DMS79 treated with DMSO at 0.1 percent for 48 hours (cell line): ENCODE data around the gene TAF1B.
"Not testable (repeated sequence)": the region's sequence is repeated elsewhere in the genome, so short reads cannot be mapped to it uniquely, and the experiment has no call there.

Source experiments
- DNase-seq: peaks from one replicate; lab custom pipeline; 2025; lab: John Stamatoyannopoulos, UW

The TAF1B gene

DNA sequence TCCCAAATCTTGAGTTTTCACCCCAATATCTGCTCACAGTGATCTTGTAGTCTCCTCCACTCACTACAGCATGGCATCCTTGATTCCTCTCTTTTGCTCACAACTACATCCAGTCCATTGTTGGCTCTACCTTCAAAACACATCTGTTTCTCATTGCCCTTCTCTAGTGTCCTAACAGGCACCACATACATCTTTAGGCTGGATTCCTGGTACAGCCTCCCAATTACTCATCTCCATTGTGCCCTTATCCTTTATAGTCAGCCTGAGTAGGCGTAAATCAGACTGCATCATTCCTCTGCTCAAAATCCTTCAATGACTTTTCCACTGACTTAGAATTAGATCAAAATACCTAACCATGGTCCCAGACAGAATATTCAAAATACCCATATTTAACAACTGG, 10.7 kb upstream of the TAF1B start:
- no peak for DNase-seq

DNA sequence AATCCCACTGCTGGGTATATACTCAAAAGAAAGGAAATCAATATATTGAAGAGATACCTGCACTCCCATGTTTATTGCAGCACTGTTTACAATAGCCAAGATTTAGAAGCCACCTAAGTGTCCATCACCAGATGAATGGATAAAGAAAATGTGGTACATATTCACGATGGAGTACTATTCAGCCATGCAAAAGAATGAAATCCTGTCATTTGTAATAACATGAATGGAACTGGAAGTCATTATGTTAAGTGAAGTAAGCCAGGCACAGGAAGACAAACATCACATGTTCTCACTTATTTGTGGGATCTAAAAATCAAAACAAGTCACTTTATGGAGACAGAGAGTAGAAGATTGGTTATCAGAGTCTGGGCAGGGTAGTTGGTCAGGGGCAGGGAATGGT, 8.2 kb upstream of the TAF1B start:
- not testable (repeated sequence) for DNase-seq

GRCh38 chr2:9836074-9836473, 7.2 kb upstream of the TAF1B start:
- DNase-seq = no peak

DNA sequence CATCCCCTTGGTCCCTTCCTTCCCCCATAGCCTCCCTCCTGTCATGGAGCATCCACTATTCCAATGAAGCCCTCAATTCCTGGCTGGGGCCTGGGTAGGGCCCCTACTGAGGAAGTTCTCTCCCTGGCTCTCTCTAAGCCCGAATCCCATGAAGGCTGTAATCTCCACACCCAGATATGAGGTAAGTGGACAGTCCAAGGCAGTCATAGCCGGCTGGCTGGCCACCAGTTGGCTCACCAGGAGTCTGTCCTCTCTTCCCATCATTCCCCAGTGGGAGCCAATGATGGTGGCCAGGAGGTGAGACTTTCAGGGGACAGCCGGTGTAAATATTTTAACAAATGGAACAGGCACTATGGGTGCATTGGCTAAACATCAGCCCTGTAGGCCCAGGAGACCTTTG, 6.8 kb upstream of the TAF1B start:
- no peak for DNase-seq

GRCh38 chr2:9837451-9837850, 5.8 kb upstream of the TAF1B start:
- no peak for DNase-seq

DNA sequence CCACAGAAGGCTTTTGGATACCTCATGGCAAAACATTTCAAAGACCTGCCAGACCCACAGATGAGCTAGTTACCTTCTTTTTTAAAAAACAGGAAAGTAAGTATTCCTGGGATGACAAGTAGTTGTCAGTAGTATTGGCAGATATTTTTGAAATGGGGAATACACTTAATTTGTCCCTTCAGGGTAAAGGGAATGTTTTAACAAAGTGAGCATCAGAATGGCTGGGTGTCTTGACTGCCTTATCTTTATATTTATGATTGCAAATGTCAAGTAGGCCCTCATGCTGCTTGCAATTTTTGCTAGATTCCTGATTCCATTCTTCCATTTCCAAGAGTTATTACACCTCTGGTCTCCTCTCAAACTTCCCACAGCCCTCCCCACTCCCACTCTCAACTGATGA, 4.9 kb upstream of the TAF1B start:
- DNase-seq = no peak

DNA sequence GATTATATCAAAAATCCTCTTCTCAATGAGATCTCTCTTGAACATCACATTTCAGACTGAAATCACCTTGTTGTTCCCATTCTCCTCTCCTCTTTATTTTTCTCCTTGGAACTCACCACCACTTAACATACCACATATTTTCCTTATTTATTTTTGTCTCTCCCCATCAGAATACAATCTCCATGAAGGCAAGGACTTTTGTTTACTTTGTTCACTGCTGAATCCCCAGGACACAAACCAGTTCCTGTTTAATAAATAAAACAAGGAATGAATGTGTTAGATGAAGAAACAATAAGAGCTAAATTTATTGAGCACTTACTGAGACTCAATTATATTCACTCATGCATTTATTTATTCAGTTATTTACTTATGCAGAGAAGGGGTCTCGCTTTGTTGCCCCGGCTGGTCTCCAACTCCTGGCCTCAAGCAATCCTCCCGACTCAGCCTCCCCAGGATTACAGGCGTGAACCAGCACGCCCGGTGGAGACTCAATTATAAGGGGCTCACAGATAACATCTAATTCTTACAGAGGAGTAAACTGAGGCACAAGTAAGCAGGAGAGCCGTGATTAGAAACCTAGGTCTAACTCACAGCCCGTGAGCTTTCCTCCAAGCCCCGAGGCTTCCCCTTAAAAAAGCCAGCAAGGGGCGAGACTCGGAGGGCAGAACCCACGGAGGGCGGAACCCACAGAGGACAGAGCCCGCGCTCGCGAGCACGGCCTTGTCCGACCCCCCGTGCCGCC, 616 bp upstream of the TAF1B start:
- DNase-seq = no peak

DNA sequence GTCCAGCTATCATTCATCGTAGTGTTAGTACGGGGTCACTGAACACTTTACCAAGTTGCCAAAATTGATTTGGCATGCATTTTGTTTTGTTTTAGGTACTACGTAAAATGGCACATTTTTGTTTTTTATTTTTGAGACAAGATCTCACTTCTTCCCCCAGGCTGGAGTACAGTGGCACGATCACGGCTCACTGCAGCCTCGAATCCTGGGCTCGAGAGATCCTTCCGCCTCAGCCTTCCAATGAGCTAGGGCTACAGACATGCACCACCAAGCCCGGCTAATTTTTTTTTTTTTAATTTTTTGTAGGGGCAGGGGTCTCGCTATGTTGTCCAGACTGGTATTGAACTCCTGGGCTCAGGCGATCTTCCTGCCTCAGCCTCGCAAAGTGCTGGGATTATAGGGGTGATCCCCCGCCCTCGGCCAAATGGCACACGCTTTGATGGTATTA, 786 bp downstream of the TAF1B start:
- no peak for DNase-seq

DNA sequence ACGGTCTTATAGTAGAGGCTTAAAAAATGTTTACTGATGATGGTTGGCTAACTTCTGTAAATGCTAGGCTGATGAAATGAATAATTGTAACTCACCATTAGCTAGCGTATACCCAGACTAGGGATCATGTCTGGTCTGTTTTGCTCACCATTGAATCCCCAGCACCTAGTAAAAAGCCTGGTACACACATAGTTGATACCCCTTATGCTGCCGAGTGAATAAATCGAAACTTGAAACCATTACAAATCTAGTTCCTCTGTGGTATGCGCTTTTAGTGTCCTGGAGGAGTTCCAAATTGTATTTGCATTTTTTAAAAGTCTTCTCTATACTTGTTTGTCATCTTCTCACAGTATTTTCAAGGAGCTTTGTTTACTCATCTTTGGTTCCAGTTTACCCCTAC, 1.3 kb downstream of the TAF1B start:
- DNase-seq = peak; percentile 20

DNA sequence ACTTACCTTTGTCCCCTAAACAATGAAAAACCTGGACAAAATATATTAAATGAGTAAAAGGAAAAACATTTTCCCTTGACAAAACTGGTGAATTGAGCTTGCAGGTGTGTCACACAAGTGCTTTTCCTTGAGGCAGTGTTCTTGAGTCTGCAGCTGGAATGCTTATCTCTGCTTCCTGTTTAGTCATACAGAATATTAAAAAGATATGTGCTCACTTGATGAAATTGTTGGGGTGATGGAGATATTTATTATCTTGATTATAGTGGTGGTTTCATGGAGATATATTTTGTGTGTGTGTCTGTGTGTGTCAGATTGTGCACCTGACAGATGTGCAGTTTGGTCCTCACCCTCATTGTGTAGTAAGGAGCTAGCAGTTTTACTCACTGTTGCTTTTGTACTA, 3.3 kb downstream of the TAF1B start:
- DNase-seq = no peak

DNA sequence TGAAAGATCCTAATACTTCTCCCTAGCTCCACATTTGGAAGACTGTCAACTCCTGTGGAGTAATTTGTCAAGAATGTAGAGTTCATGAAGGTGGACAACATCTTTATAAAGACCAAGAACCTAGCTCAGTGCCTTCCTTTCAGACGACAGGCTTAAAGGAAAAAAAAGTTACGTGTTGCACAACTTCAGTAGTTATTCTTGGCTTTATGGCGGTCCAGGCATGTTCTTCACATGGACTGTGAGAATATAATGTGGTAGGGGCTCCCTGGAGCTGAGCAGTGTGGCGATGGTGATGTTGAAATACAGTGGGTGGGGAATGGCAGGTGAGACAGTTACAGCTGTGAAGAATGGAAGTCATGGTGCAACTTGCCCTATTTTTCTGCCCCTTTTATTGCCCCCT, 3.9 kb downstream of the TAF1B start:
- no peak for DNase-seq

DNA sequence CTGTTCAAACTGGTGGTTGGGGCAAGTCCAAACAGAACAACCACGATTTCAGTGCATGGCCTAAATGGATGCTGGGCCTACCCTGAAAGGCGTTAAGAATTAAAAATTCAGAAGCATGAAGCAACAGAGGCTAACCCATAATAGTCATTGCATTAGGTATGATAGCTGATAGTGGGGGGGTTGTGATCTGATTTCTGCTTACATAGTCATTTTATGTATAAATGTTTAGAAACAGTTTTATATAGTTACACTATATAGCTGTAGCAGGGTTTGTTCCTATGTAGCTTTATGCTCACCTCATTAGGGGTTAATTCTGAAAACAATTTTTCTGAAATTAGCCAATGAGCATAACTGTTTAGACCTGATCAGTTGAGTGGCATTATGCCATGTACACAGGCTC, 9.6 kb downstream of the TAF1B start:
- DNase-seq = no peak

- DNase-seq = no peak
Measured at GRCh38 chr2:9857814-9858729, 14.8 kb downstream of the TAF1B start.

GRCh38 chr2:9858730-9859068, 15.4 kb downstream of the TAF1B start:
- no peak for DNase-seq

DNA sequence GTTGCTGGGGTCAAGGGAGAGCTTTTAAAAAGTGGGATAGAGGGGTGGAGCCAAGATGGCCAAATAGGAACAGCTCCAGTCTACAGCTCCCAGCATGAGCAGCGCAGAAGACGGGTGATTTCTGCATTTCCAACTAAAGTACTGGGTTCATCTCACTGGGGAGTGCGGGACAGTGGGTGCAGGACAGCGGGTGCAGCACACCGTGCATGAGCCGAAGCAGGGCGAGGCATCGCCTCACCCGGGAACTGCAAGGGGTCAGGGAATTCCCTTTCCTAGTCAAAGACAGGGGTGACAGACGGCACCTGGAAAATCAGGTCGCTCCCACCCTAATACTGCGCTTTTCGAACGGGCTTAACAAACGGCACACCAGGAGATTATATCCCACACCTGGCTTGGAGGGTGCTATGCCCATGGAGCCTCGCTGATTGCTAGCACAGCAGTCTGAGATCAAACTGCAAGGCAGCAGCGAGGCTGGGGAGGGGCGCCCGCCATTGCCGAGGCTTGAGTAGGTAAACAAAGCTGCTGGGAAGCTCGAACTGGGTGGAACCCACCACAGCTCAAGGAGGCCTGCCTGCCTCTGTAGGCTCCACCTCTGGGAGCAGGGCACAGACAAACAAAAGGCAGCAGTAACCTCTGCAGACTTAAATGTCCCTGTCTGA, 17.8 kb downstream of the TAF1B start:
- not testable (repeated sequence) for DNase-seq

GRCh38 chr2:9867881-9868280, 24.6 kb downstream of the TAF1B start:
- DNase-seq = no peak

DNA sequence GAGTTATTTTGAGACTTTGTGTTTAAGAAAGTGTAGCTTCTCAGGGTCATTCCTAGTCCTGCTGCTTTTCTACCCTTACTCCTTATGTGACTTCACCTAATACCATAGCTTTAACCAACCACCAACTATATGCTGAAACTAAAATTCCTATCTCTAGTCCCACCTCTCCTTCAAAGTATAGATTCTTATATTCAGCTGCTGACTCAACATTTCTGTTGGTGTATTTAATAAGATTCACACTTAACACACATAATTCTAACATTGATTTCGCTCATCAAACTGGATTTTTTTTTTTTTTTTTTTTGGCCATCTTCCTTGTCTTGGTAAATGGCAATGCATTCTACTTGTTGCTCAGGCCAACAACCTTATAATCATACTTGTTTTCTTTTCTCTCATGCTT, 30.1 kb downstream of the TAF1B start:
- no peak for DNase-seq

DNA sequence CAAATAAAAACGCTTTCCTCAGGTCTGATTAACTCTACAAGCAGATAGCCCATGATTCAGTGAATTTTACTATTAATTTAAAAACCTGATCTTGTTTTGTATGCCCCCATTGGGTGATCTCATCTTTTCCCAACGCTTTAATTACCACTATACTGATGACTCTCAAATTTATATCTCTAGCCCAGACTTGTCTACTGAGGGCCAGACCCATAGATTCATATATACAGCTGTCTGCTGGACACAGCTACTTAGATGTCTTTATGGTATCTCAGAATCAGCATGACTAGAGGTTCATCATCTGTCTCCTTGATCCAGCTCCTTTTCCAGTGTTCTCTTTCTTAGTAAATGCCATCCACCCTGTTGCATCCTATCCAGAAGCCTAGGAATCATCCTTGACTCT, 33.8 kb downstream of the TAF1B start:
- no peak for DNase-seq

GRCh38 chr2:9877726-9878125, 34.5 kb downstream of the TAF1B start:
- no peak for DNase-seq

GRCh38 chr2:9879455-9880194, 36.4 kb downstream of the TAF1B start:
- no peak for DNase-seq

- no peak for DNase-seq
Measured at GRCh38 chr2:9883897-9884296, 40.6 kb downstream of the TAF1B start.

- no peak for DNase-seq
Measured at GRCh38 chr2:9884436-9884835, 41.2 kb downstream of the TAF1B start.
